Liver (tissue), 9 donors: ENCODE results near the gene RAB11FIP3. TPM values are rescaled to one million over a fixed set of nuclear protein-coding genes. Genes with fewer than 3 reads are reported as not detected.

Source experiments
- DNase-seq: peaks from one replicate; pipeline ENCODE4 v3.0.0-alpha.2; 2017; ENCODE audit warnings: low spot score
- H3K27ac ChIP-seq, 2 donors: one replicate each; pipeline ENCODE4 v1.7.0; 2013; ENCODE audit warnings: inconsistent platforms in 2 of 2, low read length in 2 of 2, control low read depth in 1 of 2, low read depth in 1 of 2, mild to moderate bottlenecking in 1 of 2
- H3K27me3 ChIP-seq, 4 donors: one replicate each; pipeline versions ENCODE4 v1.6.1 to v1.7.0; 2013; ENCODE audit warnings: low read length in 3 of 4, inconsistent platforms in 1 of 4, mild to moderate bottlenecking in 1 of 4, moderate library complexity in 1 of 4; ENCODE audit not compliant: control insufficient read depth in 4 of 4, insufficient read depth in 4 of 4
- H3K36me3 ChIP-seq, 4 donors: one replicate each; pipeline versions ENCODE4 v1.6.1 to v1.7.0; 2013; ENCODE audit warnings: low read length in 3 of 4, mild to moderate bottlenecking in 3 of 4, low read depth in 1 of 4, moderate library complexity in 1 of 4; ENCODE audit not compliant: control insufficient read depth in 4 of 4, insufficient read depth in 3 of 4
- H3K4me1 ChIP-seq, 4 donors: one replicate each; pipeline versions ENCODE4 v1.6.1 to v1.7.0; 2013; ENCODE audit warnings: low read length in 3 of 4, mild to moderate bottlenecking in 3 of 4, moderate library complexity in 1 of 4; ENCODE audit not compliant: control insufficient read depth in 4 of 4, insufficient read depth in 4 of 4
- H3K4me3 ChIP-seq, 3 donors: one replicate each; pipeline versions ENCODE4 v1.6.1 to v1.7.0; 2013; ENCODE audit warnings: low read length in 3 of 3, control low read depth in 1 of 3, low read depth in 1 of 3, mild to moderate bottlenecking in 1 of 3
- H3K9ac ChIP-seq, 2 donors: one replicate each; pipeline ENCODE4 v1.7.0; 2013; ENCODE audit warnings: low read length in 2 of 2, mild to moderate bottlenecking in 2 of 2, moderate library complexity in 2 of 2, control low read depth in 1 of 2, low read depth in 1 of 2
- H3K9me3 ChIP-seq, 4 donors: one replicate each; pipeline versions ENCODE4 v1.6.1 to v1.7.0; 2013; ENCODE audit warnings: low read length in 3 of 4; ENCODE audit not compliant: control insufficient read depth in 4 of 4
- FOXA1 ChIP-seq: IDR thresholded peaks from 2 replicates; pipeline ENCODE4 v1.6.1; 2016; ENCODE audit warnings: antibody characterized with exemption
- GABPA ChIP-seq, 2 donors: IDR thresholded peaks in 1 of 2; conservative IDR thresholded peaks in 1 of 2; 2 replicates each; pipeline ENCODE4 v1.6.1; 2016; ENCODE audit warnings: antibody characterized with exemption in 2 of 2, mild to moderate bottlenecking in 1 of 2, moderate library complexity in 1 of 2
- HNF4A ChIP-seq, 2 donors: conservative IDR thresholded peaks; 2 replicates each; pipeline ENCODE4 v1.6.1; 2016; ENCODE audit warnings: antibody characterized with exemption in 2 of 2, mild to moderate bottlenecking in 2 of 2
- HNF4G ChIP-seq: IDR thresholded peaks from 2 replicates; pipeline ENCODE4 v1.6.1; 2016; ENCODE audit warnings: antibody characterized with exemption
- JUND ChIP-seq, 2 donors: IDR thresholded peaks; 2 replicates each; pipeline ENCODE4 v1.6.1; 2016; ENCODE audit warnings: antibody characterized with exemption in 2 of 2
- NR2F2 ChIP-seq: IDR thresholded peaks from 2 replicates; pipeline ENCODE4 v1.6.1; 2016; ENCODE audit warnings: antibody characterized with exemption
- RAD21 ChIP-seq, 2 donors: IDR thresholded peaks; 2 replicates each; pipeline ENCODE4 v1.6.1; 2016; ENCODE audit warnings: antibody characterized with exemption in 2 of 2, mild to moderate bottlenecking in 2 of 2
- SP1 ChIP-seq: IDR thresholded peaks from 2 replicates; pipeline ENCODE4 v1.6.1; 2018; ENCODE audit warnings: antibody characterized with exemption, mild to moderate bottlenecking
- TAF1 ChIP-seq: conservative IDR thresholded peaks from 2 replicates; pipeline ENCODE4 v1.6.1; 2016; ENCODE audit warnings: antibody characterized with exemption, mild to moderate bottlenecking
- YY1 ChIP-seq: IDR thresholded peaks from 2 replicates; pipeline ENCODE4 v1.6.1; 2016; ENCODE audit warnings: antibody characterized with exemption, mild to moderate bottlenecking
- WGBS: extraction: QIAGEN DNeasy Blood & Tissue Kit; methylation state at CpG from one replicate; pipeline ENCODE4 v1.1.7; 2013; 5-methylcytosine and 5-hydroxymethylcytosine counted together
- polyA plus RNA-seq, 2 donors: library from polyadenylated mRNA; stranded (reverse) in 1 of 2; unstranded in 1 of 2; fragments of 200-250 nt in 1 of 2; fragments of >200 nt in 1 of 2; fragmentation: Nextera tagmentation in 1 of 2; extraction: Ambion mirVana in 1 of 2; gene quantifications; one replicate each; pipeline versions ENCODE4 v1.2.1 to v1.2.3, GENCODE V29; 2013 to 2015
- total RNA-seq, 2 donors: library from RNA; depleted of rRNA; stranded (reverse); fragments of >200 nt; gene quantifications; one replicate each; pipeline ENCODE4 v1.2.3, GENCODE V29; 2014
- TF ChIP-seq, protein P1 (sequence below): fragments of 150-350 bp; IDR thresholded peaks from 2 replicates; pipeline ENCODE4 v1.5.1; 2017; ENCODE audit warnings: improper control_type of control experiment, low read depth, low read length; ENCODE audit not compliant: missing input control
- TF ChIP-seq, protein P2 (sequence below): IDR thresholded peaks from 2 replicates; pipeline ENCODE4 v1.6.1; 2016; ENCODE audit warnings: antibody characterized with exemption
- TF ChIP-seq, protein P3 (sequence below): IDR thresholded peaks from 2 replicates; pipeline ENCODE4 v1.6.1; 2016; ENCODE audit warnings: antibody characterized with exemption
- donor health status: healthy.
- donor health status: healthy.
- donor health status: healthy.
- donor health status: healthy.
- donor health status: healthy.

RAB11FIP3 gene
- total and polyA plus RNA-seq, 4 donors = 3.5 to 29.4 (median 15.7) TPM

DNA sequence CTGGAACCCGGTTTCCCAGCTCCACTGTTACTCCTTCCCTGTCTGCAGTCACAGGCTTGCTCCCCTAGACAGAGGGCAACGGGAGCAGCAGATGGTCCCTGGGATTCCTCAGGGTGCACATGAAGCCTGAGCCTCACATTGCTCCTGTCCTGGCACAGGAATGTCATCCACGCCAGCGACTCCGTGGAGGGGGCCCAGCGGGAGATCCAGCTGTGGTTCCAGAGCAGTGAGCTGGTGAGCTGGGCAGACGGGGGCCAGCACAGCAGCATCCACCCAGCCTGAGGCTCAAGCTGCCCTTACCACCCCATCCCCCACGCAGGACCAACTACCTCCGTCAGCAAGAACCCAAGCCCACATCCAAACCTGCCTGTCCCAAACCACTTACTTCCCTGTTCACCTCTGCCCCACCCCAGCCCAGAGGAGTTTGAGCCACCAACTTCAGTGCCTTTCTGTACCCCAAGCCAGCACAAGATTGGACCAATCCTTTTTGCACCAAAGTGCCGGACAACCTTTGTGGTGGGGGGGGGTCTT is 25.3 kb upstream of the RAB11FIP3 start:
- no peak overlapping the region for H3K4me3 ChIP-seq
- H3K4me1 ChIP-seq = peaks cover 8 to 46% (median 20%) of the 10 kb centered on the region in 4 donors
- TF ChIP-seq, protein P1, sequence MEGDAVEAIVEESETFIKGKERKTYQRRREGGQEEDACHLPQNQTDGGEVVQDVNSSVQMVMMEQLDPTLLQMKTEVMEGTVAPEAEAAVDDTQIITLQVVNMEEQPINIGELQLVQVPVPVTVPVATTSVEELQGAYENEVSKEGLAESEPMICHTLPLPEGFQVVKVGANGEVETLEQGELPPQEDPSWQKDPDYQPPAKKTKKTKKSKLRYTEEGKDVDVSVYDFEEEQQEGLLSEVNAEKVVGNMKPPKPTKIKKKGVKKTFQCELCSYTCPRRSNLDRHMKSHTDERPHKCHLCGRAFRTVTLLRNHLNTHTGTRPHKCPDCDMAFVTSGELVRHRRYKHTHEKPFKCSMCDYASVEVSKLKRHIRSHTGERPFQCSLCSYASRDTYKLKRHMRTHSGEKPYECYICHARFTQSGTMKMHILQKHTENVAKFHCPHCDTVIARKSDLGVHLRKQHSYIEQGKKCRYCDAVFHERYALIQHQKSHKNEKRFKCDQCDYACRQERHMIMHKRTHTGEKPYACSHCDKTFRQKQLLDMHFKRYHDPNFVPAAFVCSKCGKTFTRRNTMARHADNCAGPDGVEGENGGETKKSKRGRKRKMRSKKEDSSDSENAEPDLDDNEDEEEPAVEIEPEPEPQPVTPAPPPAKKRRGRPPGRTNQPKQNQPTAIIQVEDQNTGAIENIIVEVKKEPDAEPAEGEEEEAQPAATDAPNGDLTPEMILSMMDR = no peak
- TF ChIP-seq YY1 (no peak), HNF4A (conservative IDR thresholded peaks at IDR 0.05) (no peak), TAF1 (no peak), JUND (IDR thresholded peaks at IDR 0.05) (no peak)
- H3K9ac ChIP-seq = peak overlapping the region in 1 of 2 donors; percentile 19
- no peaks in the 10 kb centered on the region for H3K36me3 ChIP-seq
- no peaks in the 10 kb centered on the region for H3K9me3 ChIP-seq
- 89% methylated on average over 10 of the region's 10 CpGs for WGBS
- peak overlapping the region; percentile 68 to 93 for H3K27ac ChIP-seq
- no peaks in the 10 kb centered on the region for H3K27me3 ChIP-seq
- DNase-seq = no peak

DNA sequence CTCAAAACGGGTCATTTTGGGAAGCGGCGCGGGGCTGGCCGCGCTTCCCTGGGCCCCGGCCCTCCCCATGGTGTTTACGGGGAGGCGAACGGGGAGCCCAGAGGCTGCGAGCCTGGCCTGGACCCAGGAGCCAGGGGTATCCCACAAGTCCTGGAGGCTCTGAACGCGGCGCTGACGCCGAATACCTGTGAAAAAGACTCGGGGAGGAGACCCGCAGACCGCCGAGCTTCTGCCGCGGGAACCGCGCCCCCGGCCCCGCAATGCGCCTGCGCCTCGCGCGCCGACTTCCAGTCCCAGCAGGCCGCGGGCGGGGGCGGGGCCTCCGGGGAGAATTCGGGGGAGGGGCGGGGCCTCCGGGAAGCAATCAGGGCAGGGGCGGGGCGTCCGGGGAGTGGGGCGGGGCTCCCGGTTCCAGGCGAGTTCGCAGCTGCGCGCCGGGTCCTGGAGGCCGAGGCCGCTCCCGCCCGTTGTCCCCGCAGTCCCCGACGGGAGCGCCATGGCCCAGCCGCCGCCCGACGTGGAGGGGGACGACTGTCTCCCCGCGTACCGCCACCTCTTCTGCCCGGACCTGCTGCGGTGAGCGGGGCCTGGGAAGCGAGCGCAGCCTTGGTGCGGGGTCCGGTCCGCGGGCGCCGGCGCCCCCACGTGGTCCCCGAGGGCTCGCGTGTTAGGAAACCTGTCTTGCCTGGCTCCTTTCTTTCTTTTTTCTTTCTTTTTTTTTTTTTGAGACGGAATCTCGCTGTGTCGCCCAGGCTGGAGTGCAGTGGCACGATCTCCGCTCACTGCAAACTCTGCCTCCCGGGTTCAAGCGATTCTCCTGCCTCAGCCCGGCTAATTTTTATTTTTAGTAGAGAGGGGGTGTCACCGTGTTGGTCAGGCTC is 23.7 kb upstream of the RAB11FIP3 start, which contains the start of gene DECR2:
DECR2 (plus strand) TSS at position 418 of the 881 bp plus-strand sequence; CDS start at position 497, 79 bp downstream.
- under 1% methylated on average over 91 of the region's 91 CpGs for WGBS
- TF ChIP-seq RAD21 (IDR thresholded peaks at IDR 0.05) (no peak), JUND (IDR thresholded peaks at IDR 0.05) (no peak), NR2F2 (no peak), HNF4A (conservative IDR thresholded peaks at IDR 0.05) (no peak), FOXA1 (no peak), TAF1 (peak; percentile 47), SP1 (no peak), GABPA (IDR thresholded peaks at IDR 0.05 in 1 of 2, conservative IDR thresholded peaks at IDR 0.05 in 1 of 2) (peak in 1 of 2 donors; percentile 27), HNF4G (no peak)
- TF ChIP-seq, protein P2, sequence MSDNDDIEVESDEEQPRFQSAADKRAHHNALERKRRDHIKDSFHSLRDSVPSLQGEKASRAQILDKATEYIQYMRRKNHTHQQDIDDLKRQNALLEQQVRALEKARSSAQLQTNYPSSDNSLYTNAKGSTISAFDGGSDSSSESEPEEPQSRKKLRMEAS = no peak
- TF ChIP-seq, protein P3, sequence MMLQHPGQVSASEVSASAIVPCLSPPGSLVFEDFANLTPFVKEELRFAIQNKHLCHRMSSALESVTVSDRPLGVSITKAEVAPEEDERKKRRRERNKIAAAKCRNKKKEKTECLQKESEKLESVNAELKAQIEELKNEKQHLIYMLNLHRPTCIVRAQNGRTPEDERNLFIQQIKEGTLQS = no peak
- TF ChIP-seq, protein P1 = no peak

More for the DNA sequence above, 23.7 kb upstream of the RAB11FIP3 start, which contains the start of gene DECR2:
- H3K27ac ChIP-seq = peak within 1 kb of the TSS; percentile 76 to 93
- H3K4me1 ChIP-seq = peaks cover 11 to 51% (median 27%) of the 10 kb centered on the region in 4 donors
- H3K36me3 ChIP-seq = no peaks in the 10 kb centered on the region
- H3K9me3 ChIP-seq = no peaks in the 10 kb centered on the region
- peak within 1 kb of the TSS; percentile 84 to 92 (median 89) for H3K4me3 ChIP-seq
- peak; percentile 100 for DNase-seq
- no peaks in the 10 kb centered on the region for H3K27me3 ChIP-seq
- H3K9ac ChIP-seq = peak within 1 kb of the TSS; percentile 66 to 68
